Nephron progenitor cell (in vitro differentiated cells): ENCODE measurements around the gene ZMYND11.

Experiments
- DNase-seq: peaks from one replicate; pipeline ENCODE4 v3.0.0; 2021
- H3K27ac Mint-ChIP-seq: 2 replicates; pipeline ENCODE4 v1.8.0; 2021; ENCODE audit warnings: mild to moderate bottlenecking, moderate library complexity, mixed read lengths
- H3K27me3 Mint-ChIP-seq: 2 replicates; pipeline ENCODE4 v1.8.0; 2021; ENCODE audit warnings: mild to moderate bottlenecking, low read depth, mixed read lengths; ENCODE audit not compliant: poor library complexity
- H3K36me3 Mint-ChIP-seq: 2 replicates; pipeline ENCODE4 v1.8.0; 2021; ENCODE audit warnings: low read depth, mixed read lengths
- H3K4me1 Mint-ChIP-seq: 2 replicates; pipeline ENCODE4 v1.8.0; 2021; ENCODE audit warnings: mixed read lengths
- H3K4me3 Mint-ChIP-seq: 2 replicates; pipeline ENCODE4 v1.8.0; 2021; ENCODE audit warnings: mild to moderate bottlenecking, moderate library complexity, mixed read lengths
- H3K9me3 Mint-ChIP-seq: 2 replicates; pipeline ENCODE4 v1.8.0; 2021; ENCODE audit warnings: mild to moderate bottlenecking, moderate library complexity, mixed read lengths
- CTCF ChIP-seq: fragments of 200-600 bp; sonication (generic); IDR thresholded peaks from 2 replicates; pipeline ENCODE4 v1.5.0; 2021; ENCODE audit warnings: antibody characterized with exemption

ZMYND11 gene

GRCh38 chr10:190216-190615, 55.0 kb downstream of the ZMYND11 start:
- Mint-ChIP-seq H3K27me3 (peaks cover 3% of the 10 kb centered on the region), H3K36me3 (peaks cover 44% of the 10 kb centered on the region), H3K4me3 (no peak overlapping the region), H3K9me3 (peaks cover 1% of the 10 kb centered on the region), H3K4me1 (peaks cover 5% of the 10 kb centered on the region), H3K27ac (peak overlapping the region; percentile 43)
- no peak for DNase-seq
- TF ChIP-seq CTCF = no peak

- H3K27me3 Mint-ChIP-seq = no peaks in the 10 kb centered on the region
- H3K27ac Mint-ChIP-seq = no peak overlapping the region
- H3K4me3 Mint-ChIP-seq = no peak overlapping the region
- no peaks in the 10 kb centered on the region for H3K9me3 Mint-ChIP-seq
- no peak for TF ChIP-seq CTCF
- peaks cover 28% of the 10 kb centered on the region for H3K36me3 Mint-ChIP-seq
- peaks cover 5% of the 10 kb centered on the region for H3K4me1 Mint-ChIP-seq
- DNase-seq = no peak
Measured at GRCh38 chr10:191703-192518, 56.7 kb downstream of the ZMYND11 start.

- no peaks in the 10 kb centered on the region for H3K9me3 Mint-ChIP-seq
- no peaks in the 10 kb centered on the region for H3K27me3 Mint-ChIP-seq
- H3K4me3 Mint-ChIP-seq = no peak overlapping the region
- peaks cover 5% of the 10 kb centered on the region for H3K4me1 Mint-ChIP-seq
- no peak for DNase-seq
- peaks cover 17% of the 10 kb centered on the region for H3K36me3 Mint-ChIP-seq
- no peak overlapping the region for H3K27ac Mint-ChIP-seq
- TF ChIP-seq CTCF = no peak
Measured at GRCh38 chr10:194281-194680, 59.0 kb downstream of the ZMYND11 start.

- Mint-ChIP-seq H3K36me3 (peaks cover 5% of the 10 kb centered on the region), H3K4me1 (no peaks in the 10 kb centered on the region), H3K4me3 (no peak overlapping the region), H3K9me3 (peaks cover 3% of the 10 kb centered on the region), H3K27me3 (no peaks in the 10 kb centered on the region), H3K27ac (no peak overlapping the region)
- no peak for TF ChIP-seq CTCF
- no peak for DNase-seq
Measured at GRCh38 chr10:200405-200804, 65.2 kb downstream of the ZMYND11 start.

GRCh38 chr10:201328-201771, 66.1 kb downstream of the ZMYND11 start:
- Mint-ChIP-seq H3K4me3 (no peak overlapping the region), H3K36me3 (peaks cover 13% of the 10 kb centered on the region), H3K9me3 (peaks cover 10% of the 10 kb centered on the region), H3K27ac (no peak overlapping the region), H3K27me3 (no peaks in the 10 kb centered on the region), H3K4me1 (no peaks in the 10 kb centered on the region)
- no peak for TF ChIP-seq CTCF
- no peak for DNase-seq

GRCh38 chr10:208616-209015, 73.4 kb downstream of the ZMYND11 start:
- H3K36me3 Mint-ChIP-seq = peaks cover 56% of the 10 kb centered on the region
- H3K4me1 Mint-ChIP-seq = no peaks in the 10 kb centered on the region
- peaks cover 3% of the 10 kb centered on the region for H3K27me3 Mint-ChIP-seq
- no peak overlapping the region for H3K4me3 Mint-ChIP-seq
- H3K27ac Mint-ChIP-seq = no peak overlapping the region
- DNase-seq = no peak
- TF ChIP-seq CTCF = no peak
- peaks cover 24% of the 10 kb centered on the region for H3K9me3 Mint-ChIP-seq
